DOHH2 (cell line): Measurements from ENCODE around the gene COQ10B.
A peak's percentile ranks its signal among the peaks of the same experiment; 100 is the strongest.

Experiments used
- H3F3A ChIP-seq: fragments of 200-600 bp; sonication (generic), shearing (Covaris generic); 2 replicates; pipeline ENCODE4 v1.6.0; 2016; ENCODE audit warnings: antibody characterized with exemption, mild to moderate bottlenecking; ENCODE audit not compliant: control insufficient read depth, insufficient read depth
- H3K27ac ChIP-seq: fragments of 200-600 bp; sonication (generic); 2 replicates; pipeline ENCODE4 v1.5.1; 2014; ENCODE audit warnings: low read depth, mild to moderate bottlenecking, low read length, moderate library complexity
- H3K27me3 ChIP-seq: fragments of 200-600 bp; sonication (generic); 2 replicates; pipeline ENCODE4 v1.6.1; 2014; ENCODE audit warnings: mild to moderate bottlenecking, low read length, mixed read lengths; ENCODE audit not compliant: control insufficient read depth
- H3K36me3 ChIP-seq: fragments of 200-600 bp; sonication (generic); 2 replicates; pipeline ENCODE4 v1.6.1; 2014; ENCODE audit warnings: mild to moderate bottlenecking, low read length, moderate library complexity, mixed read lengths; ENCODE audit not compliant: control insufficient read depth
- H3K4me1 ChIP-seq: fragments of 200-600 bp; sonication (generic); 2 replicates; pipeline ENCODE4 v1.6.1; 2014; ENCODE audit warnings: mild to moderate bottlenecking, low read length, mixed read lengths; ENCODE audit not compliant: control insufficient read depth
- H3K4me2 ChIP-seq: fragments of 200-600 bp; sonication (generic); 2 replicates; pipeline ENCODE4 v1.6.0; 2014; ENCODE audit warnings: mild to moderate bottlenecking, low read length, moderate library complexity
- H3K4me3 ChIP-seq: fragments of 200-600 bp; sonication (generic); 2 replicates; pipeline ENCODE4 v1.5.1; 2014; ENCODE audit warnings: mild to moderate bottlenecking, low read length, mixed read lengths
- H3K79me2 ChIP-seq: fragments of 200-600 bp; sonication (generic); 2 replicates; pipeline ENCODE4 v1.6.1; 2014; ENCODE audit warnings: mild to moderate bottlenecking, low read length, mixed read lengths; ENCODE audit not compliant: control insufficient read depth
- H3K9me2 ChIP-seq: fragments of 200-600 bp; sonication (generic); replicated peaks from 2 replicates; pipeline ENCODE4 v1.6.1; 2014; ENCODE audit warnings: mild to moderate bottlenecking, low read length, mixed read lengths; ENCODE audit not compliant: control insufficient read depth
- H3K9me3 ChIP-seq: fragments of 200-600 bp; sonication (generic); 2 replicates; pipeline ENCODE4 v1.6.1; 2014; ENCODE audit warnings: antibody characterized with exemption, low read length, mixed read lengths; ENCODE audit not compliant: control insufficient read depth, insufficient read depth
- H4K20me1 ChIP-seq: fragments of 200-600 bp; sonication (generic); 2 replicates; pipeline ENCODE4 v1.6.0; 2014; ENCODE audit warnings: low read depth, mild to moderate bottlenecking, antibody characterized with exemption, low read length, moderate library complexity; ENCODE audit not compliant: control insufficient read depth, insufficient read depth
- EZH2phosphoT487 ChIP-seq: fragments of 200-600 bp; sonication (generic); IDR thresholded peaks from 2 replicates; pipeline ENCODE4 v1.6.1; 2017; ENCODE audit warnings: borderline replicate concordance, mild to moderate bottlenecking, antibody characterized with exemption, low read length, moderate library complexity, mixed read lengths
- TF ChIP-seq, protein P1 (sequence below): fragments of 200-600 bp; sonication (generic); IDR thresholded peaks from one replicate; pipeline ENCODE4 v1.5.1; 2014; ENCODE audit warnings: antibody characterized with exemption, mild to moderate bottlenecking, low read depth, low read length; ENCODE audit not compliant: poor library complexity, severe bottlenecking

COQ10B gene

DNA sequence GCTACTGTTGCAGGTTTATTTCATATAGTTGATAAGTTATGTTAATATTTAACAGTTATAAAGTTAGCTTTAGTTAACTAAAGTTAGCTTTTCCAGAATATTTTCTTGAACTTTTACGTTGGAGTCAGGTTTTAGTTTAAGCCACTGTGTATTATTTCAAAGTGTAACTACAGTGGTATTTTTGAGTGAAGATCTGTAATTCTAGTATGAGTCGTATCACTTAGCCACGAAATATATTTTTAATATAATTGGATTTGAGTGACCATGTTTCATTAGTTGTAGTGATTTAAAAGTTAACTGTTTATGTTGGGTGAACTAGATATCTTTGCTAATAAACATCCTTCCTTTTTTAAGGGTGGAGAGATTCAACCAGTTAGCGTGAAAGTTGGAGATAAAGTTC is 49.3 kb downstream of the COQ10B start:
- peaks cover 81% of the 10 kb centered on the region for H3K36me3 ChIP-seq

DNA sequence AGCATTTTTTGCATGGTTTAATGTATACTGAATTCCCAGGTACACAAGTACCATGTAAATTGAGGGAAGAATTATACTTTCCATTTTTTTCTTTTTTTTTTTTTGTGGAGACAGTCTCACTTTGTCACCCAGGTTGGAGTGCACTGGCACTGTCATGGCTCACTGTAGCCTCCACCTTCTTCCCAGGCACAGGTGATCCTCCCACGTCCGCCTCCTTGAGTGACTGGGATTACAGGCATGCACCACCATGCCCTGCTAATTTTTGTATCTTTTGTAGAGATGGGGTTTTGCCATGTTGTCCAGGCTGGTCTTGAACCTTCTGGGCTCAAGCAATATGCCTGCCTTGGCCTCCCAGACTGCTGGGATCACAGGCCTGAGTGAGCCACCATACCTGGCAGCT is 50.6 kb downstream of the COQ10B start:
- TF ChIP-seq, protein P1, sequence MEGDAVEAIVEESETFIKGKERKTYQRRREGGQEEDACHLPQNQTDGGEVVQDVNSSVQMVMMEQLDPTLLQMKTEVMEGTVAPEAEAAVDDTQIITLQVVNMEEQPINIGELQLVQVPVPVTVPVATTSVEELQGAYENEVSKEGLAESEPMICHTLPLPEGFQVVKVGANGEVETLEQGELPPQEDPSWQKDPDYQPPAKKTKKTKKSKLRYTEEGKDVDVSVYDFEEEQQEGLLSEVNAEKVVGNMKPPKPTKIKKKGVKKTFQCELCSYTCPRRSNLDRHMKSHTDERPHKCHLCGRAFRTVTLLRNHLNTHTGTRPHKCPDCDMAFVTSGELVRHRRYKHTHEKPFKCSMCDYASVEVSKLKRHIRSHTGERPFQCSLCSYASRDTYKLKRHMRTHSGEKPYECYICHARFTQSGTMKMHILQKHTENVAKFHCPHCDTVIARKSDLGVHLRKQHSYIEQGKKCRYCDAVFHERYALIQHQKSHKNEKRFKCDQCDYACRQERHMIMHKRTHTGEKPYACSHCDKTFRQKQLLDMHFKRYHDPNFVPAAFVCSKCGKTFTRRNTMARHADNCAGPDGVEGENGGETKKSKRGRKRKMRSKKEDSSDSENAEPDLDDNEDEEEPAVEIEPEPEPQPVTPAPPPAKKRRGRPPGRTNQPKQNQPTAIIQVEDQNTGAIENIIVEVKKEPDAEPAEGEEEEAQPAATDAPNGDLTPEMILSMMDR: no peak
- TF ChIP-seq EZH2phosphoT487: no peak
- Histone ChIP-seq H3K27ac (no peak overlapping the region), H4K20me1 (peaks cover 3% of the 10 kb centered on the region; the same call in 1 of the 2 replicates), H3K9me2 (no peaks in the 10 kb centered on the region), H3K4me2 (no peak overlapping the region), H3K27me3 (no peaks in the 10 kb centered on the region), H3K79me2 (peaks cover 57% of the 10 kb centered on the region), H3K4me3 (no peak overlapping the region), H3F3A (peaks cover 46% of the 10 kb centered on the region), H3K9me3 (no peaks in the 10 kb centered on the region), H3K4me1 (peaks cover 18% of the 10 kb centered on the region), H3K36me3 (peaks cover 73% of the 10 kb centered on the region)

More for the DNA sequence above, 49.3 kb downstream of the COQ10B start:
- peaks cover 25% of the 10 kb centered on the region for H3K4me1 ChIP-seq
- no peaks in the 10 kb centered on the region for H3K9me3 ChIP-seq
- H3K27me3 ChIP-seq: no peaks in the 10 kb centered on the region
- no peak for TF ChIP-seq EZH2phosphoT487
- no peaks in the 10 kb centered on the region for H3K9me2 ChIP-seq
- peak overlapping the region; percentile 74 for H3K4me3 ChIP-seq
- H3K4me2 ChIP-seq: peak overlapping the region; percentile 89
- peaks cover 13% of the 10 kb centered on the region for H4K20me1 ChIP-seq
- 0 out of 2 replicates have a peak overlapping the region, but pooled peaks have one; percentile 3 for H3K27ac ChIP-seq
- H3K79me2 ChIP-seq: peaks cover 70% of the 10 kb centered on the region
- H3F3A ChIP-seq: peaks cover 52% of the 10 kb centered on the region

DNA sequence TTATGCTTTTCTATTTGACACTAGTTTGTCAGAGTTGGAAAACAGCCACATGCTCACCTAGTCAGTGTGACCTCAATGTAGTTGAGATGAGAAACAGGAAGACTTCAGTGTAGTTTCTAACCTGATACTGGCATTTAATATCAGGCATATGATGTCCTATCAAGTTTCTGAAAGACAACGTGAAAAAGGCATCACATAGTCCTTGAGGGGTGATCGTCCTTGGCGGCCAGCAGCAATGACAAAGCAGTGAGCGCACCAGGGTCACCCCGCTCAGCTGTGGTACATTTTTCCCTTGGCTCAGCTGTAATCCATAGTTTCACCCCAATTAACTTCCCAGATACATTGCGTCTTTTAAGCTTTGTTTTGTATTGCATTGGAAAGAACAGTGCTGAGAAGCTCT is 51.2 kb downstream of the COQ10B start:
- Histone ChIP-seq H3F3A (peaks cover 46% of the 10 kb centered on the region), H3K9me2 (no peaks in the 10 kb centered on the region), H3K27ac (no peak overlapping the region), H3K4me3 (no peak overlapping the region), H3K4me1 (peaks cover 18% of the 10 kb centered on the region), H3K27me3 (no peaks in the 10 kb centered on the region), H3K4me2 (no peak overlapping the region), H3K36me3 (peaks cover 68% of the 10 kb centered on the region), H4K20me1 (peaks cover 3% of the 10 kb centered on the region; the same call in 1 of the 2 replicates), H3K9me3 (no peaks in the 10 kb centered on the region), H3K79me2 (peaks cover 52% of the 10 kb centered on the region)
- no peak for TF ChIP-seq EZH2phosphoT487
- TF ChIP-seq, protein P1: no peak

GRCh38 chr2:197506658-197507057 is 53.3 kb downstream of the COQ10B start:
- Histone ChIP-seq H4K20me1 (peaks cover 3% of the 10 kb centered on the region; the same call in 1 of the 2 replicates), H3K27me3 (no peaks in the 10 kb centered on the region), H3K27ac (no peak overlapping the region), H3K4me2 (no peak overlapping the region), H3K4me1 (peaks cover 13% of the 10 kb centered on the region), H3K36me3 (peaks cover 56% of the 10 kb centered on the region), H3K9me2 (no peaks in the 10 kb centered on the region), H3K4me3 (no peak overlapping the region), H3F3A (peaks cover 42% of the 10 kb centered on the region), H3K9me3 (no peaks in the 10 kb centered on the region), H3K79me2 (peaks cover 34% of the 10 kb centered on the region)
- TF ChIP-seq, protein P1: no peak
- TF ChIP-seq EZH2phosphoT487: no peak
